ENCODE results near the gene LRBA. TPM values are rescaled to one million over a fixed set of nuclear protein-coding genes. Genes with fewer than 3 reads are reported as not detected.

Gene LRBA
- total and polyA plus RNA-seq, 9 of the 15 experiments (the other 6 are each of a cell fraction or from before 2014, with no cell fraction given): 24.2 to 88.7 (median 59.7) TPM

GRCh38 chr4:150305995-150306394 is 709.1 kb downstream of the LRBA start (continued):
- no peak for TF ChIP-seq ZBTB5 (IDR thresholded peaks at IDR 0.05)
- TF ChIP-seq ZNF436 (CRISPR knock-in tag; IDR thresholded peaks at IDR 0.05): no peak
- no peak for TF ChIP-seq EGR1 (conservative IDR thresholded peaks at IDR 0.05)
- no peak for TF ChIP-seq PML (IDR thresholded peaks at IDR 0.05; ENCODE audit: low read length)
- TF ChIP-seq ILF3 (IDR thresholded peaks at IDR 0.05; ENCODE audit: borderline replicate concordance): no peak
- no peak for TF ChIP-seq GTF2B (IDR thresholded peaks at IDR 0.05; ENCODE audit: extremely low read depth, insufficient read length)
- no peak for TF ChIP-seq ZFP30 (CRISPR knock-in tag; IDR thresholded peaks at IDR 0.05; ENCODE audit: borderline replicate concordance)
- no peak for TF ChIP-seq HINFP (tag; conservative IDR thresholded peaks at IDR 0.05; ENCODE audit: low read depth)
- no peak for TF ChIP-seq SREBF2 (CRISPR knock-in tag; IDR thresholded peaks at IDR 0.05)
- no peak for TF ChIP-seq ZC3H4 (CRISPR knock-in tag; IDR thresholded peaks at IDR 0.05; ENCODE audit: borderline replicate concordance)

All from K562 (cell line).